HG03060 (cell line): ENCODE results near the gene SLC49A3.
"Not testable (repeated sequence)": the region's sequence is repeated elsewhere in the genome, so short reads cannot be mapped to it uniquely, and the experiment has no call there.

ENCODE experiments used
- ATAC-seq: cut with Tn5 transposase; IDR thresholded peaks from one replicate; pipeline ENCODE4 v1.9.1; 2021; ENCODE audit warnings: low read depth, moderate number of reproducible peaks; ENCODE audit not compliant: unreplicated experiment

The SLC49A3 gene

GRCh38 chr4:722169-722725 lies 33.3 kb upstream of the SLC49A3 start:
- no peak for ATAC-seq

GRCh38 chr4:721261-722168 lies 32.6 kb upstream of the SLC49A3 start:
- ATAC-seq: no peak

GRCh38 chr4:720111-720860 lies 31.3 kb upstream of the SLC49A3 start:
- no peak for ATAC-seq

- ATAC-seq: no peak
Observed at GRCh38 chr4:718460-718859, 29.5 kb upstream of the SLC49A3 start.

- ATAC-seq: no peak
Observed at GRCh38 chr4:717601-718320, 28.8 kb upstream of the SLC49A3 start.

GRCh38 chr4:714087-714486 lies 25.1 kb upstream of the SLC49A3 start:
- no peak for ATAC-seq

GRCh38 chr4:712916-713632 lies 24.1 kb upstream of the SLC49A3 start:
- ATAC-seq: no peak

- no peak for ATAC-seq
Observed at GRCh38 chr4:712093-712492, 23.1 kb upstream of the SLC49A3 start.

- no peak for ATAC-seq
Observed at GRCh38 chr4:710916-711315, 22.0 kb upstream of the SLC49A3 start.

GRCh38 chr4:710116-710515 lies 21.2 kb upstream of the SLC49A3 start:
- no peak for ATAC-seq

- ATAC-seq: no peak
Observed at GRCh38 chr4:709348-709747, 20.4 kb upstream of the SLC49A3 start.

GRCh38 chr4:708631-708933 lies 19.6 kb upstream of the SLC49A3 start:
- ATAC-seq: no peak

- ATAC-seq: no peak
Observed at GRCh38 chr4:707929-708630, 19.1 kb upstream of the SLC49A3 start.

GRCh38 chr4:706834-707598 lies 18.1 kb upstream of the SLC49A3 start:
- ATAC-seq: no peak

- not testable (repeated sequence) for ATAC-seq
Observed at GRCh38 chr4:706083-706633, 17.2 kb upstream of the SLC49A3 start.

GRCh38 chr4:705278-706082 lies 16.5 kb upstream of the SLC49A3 start, which contains the start of gene PCGF3:
Gene PCGF3 (plus strand): TSS chr4:705832. CDS start chr4:733681, 27,849 bp downstream.
- peak; percentile 67 for ATAC-seq

GRCh38 chr4:704971-705277 lies 16.0 kb upstream of the SLC49A3 start:
- ATAC-seq: no peak
